GM19328 (cell line): Measurements from ENCODE around the gene ATP11A.

Source experiments
- ATAC-seq: cut with Tn5 transposase; IDR thresholded peaks from one replicate; pipeline ENCODE4 v1.9.1; 2021; ENCODE audit warnings: mild to moderate bottlenecking, moderate library complexity; ENCODE audit not compliant: unreplicated experiment

Gene ATP11A

DNA sequence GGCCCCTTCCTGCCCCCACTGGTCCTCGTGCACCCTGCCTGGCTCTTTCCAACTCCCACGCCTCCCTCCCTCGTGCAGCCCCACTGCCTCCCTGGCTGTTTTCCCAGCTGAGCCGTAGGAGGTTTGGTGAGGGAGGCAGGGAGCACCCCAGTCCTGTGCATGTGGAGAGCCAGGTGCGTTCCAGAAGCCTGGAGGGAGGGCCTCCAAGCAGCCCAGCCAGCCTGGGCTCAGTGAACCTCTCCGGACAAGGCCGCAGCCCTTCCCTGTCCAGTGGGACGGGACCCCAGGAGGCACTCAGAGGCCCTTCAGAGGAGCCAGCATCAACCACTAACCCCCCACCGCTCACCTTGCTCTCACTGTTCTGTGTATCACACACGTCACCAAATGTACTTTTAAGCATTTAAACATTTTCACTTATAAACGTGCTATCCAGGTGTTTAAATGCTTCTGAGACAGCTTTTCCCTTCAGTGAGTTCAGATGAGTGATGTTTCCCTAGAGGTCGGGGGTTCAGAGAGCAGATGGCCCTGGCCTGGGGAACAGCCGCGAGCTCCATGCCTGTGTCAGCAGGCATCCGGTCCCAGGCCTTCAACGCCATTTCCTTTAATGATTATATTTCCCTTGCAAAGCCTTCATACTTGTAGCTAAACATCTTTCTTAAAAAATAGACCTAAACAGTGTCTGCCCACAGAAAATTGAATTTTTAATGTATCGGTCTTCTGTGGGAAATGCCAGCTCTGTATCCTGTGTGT, 122.6 kb downstream of the ATP11A start:
- ATAC-seq, result no peak

DNA sequence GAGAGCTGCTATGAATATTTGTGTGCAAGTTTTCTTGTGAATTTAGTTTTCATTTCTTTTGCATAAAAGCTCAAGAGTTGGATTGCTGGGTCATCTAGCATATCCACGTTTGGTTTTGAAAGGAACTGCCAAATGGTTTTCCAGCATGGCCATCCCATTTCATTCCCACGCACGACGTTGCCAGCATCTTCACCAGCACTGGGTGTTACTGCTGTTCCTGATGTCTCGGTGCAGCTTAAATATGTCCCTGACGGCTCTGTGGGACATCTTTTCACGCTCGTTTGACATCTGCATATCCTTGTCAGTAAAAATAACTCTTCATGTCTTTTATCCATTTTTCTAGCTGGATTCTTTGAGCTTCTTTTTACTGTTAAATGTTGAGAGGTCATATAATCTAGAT, 123.7 kb downstream of the ATP11A start:
- ATAC-seq, result no peak

DNA sequence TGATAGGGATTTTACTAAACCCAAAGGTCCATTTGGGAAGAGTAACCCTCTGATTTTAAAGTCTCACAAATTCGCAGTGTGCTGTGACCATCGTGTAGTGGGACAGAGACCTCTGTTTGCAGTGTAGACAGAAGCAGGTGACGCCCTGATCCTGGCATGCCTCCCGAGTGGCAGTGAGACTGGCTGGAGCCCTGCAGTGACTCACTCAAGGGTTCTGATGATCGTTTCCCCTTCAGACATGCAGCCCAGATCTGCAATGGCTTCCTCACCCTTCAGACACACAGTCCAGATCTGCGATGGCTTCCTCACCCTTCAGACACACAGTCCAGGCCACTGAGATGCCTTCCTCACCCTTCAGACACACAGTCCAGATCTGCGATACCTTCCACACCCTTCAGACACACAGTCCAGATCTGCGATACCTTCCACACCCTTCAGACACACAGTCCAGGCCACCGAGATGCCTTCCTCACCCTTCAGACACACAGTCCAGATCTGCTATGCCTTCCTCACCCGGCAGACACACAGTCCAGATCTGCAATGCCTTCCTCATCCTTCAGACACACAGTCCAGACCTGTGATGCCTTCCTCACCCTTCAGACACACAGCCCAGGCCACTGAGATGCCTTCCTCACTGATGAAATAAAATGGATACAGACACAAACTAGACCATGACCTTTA, 125.2 kb downstream of the ATP11A start:
- no peak for ATAC-seq

DNA sequence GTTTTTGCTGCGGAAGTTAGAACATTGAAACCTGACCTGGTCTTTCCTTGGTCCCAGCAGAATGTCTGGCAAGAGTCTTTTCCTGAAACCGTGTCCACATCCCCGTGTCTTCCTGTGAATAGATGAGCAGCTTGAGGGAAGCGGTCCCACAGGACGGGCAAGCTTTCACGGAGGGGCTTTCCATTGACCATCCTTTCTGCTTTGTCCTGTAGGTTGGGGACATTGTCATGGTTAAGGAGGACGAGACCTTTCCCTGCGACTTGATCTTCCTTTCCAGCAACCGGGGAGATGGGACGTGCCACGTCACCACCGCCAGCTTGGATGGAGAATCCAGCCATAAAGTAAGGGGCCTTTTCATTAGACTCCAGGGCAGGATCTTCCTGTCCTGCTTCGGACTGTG, 126.0 kb downstream of the ATP11A start:
- ATAC-seq, result no peak

DNA sequence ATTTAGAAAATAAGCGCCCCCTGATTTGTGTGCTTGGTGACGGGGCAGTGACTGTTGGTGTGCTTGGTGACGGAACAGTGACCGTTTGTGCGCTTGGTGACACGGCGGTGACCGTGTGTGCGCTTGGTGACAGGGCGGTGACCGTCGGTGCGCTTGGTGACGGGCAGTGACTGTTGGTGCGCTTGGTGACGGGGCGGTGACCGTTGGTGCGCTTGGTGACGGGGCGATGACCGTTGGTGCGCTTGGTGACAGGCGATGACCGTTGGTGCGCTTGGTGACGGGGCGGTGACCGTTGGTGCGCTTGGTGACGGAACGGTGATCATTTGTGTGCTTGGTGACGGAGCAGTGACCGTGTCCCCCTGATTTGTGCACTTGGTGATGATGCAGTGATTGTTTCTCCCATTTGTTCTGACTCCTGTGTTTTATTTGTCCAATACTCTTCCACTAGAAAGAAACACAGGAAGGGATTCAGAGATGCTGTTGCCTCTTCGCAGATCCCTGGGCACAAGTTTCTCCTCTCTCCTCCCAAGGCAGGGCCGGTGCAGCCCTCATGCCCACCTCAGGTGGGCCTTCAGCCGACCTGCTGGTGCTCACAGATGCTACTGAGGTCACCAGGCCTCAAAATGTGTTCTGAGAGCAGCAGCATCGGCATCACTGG, 128.3 kb downstream of the ATP11A start:
- ATAC-seq, result no peak

DNA sequence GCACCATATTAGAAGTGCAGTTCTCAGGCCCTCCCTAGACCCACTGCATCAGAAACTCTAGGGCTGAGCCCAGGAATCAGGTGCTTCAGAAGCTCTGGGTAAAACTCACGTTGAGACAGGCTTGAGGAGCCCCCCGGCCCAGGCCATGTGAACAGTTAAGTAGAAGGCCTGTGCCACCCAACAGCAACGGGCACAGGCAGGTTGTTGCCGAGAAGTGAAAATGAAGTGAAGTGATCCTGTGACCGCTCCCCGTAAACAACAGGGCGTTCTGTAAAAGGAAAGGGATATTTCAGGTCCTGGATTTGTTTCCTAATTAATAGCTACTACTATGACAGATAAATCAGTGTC, 128.8 kb downstream of the ATP11A start:
- no peak for ATAC-seq

DNA sequence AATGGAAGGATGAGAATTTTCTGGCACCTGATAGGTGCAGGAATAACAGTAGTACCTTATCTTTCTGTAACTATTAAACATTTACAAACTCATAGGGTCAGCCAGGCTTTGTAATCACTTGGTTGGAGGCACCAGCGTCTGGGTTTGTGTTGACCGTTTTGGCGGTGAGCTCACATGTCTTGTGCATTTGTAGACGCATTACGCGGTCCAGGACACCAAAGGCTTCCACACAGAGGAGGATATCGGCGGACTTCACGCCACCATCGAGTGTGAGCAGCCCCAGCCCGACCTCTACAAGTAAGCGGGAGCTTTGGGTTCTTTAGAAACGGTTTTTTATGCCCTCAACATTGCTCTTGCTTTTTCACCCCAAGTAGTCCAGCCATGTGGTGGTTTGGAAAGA, 129.3 kb downstream of the ATP11A start:
- no peak for ATAC-seq

DNA sequence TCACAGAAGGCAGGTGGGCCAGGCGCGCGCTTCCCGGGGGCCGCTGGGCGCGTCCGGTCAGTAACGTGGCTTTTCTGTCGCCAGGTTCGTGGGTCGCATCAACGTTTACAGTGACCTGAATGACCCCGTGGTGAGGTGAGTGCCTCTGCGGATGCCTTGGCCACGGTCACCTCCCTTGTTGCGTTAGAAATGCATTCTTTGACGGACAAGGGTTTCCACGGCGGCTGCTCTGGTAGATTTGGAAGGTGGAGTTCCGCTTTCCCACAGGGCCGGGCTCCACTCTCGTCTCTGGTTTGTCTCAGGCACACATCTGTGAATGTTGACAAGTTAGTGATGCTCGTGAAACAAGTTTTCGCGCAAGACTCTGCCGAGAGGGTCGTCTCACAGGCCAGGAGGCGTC, 130.0 kb downstream of the ATP11A start:
- no peak for ATAC-seq

DNA sequence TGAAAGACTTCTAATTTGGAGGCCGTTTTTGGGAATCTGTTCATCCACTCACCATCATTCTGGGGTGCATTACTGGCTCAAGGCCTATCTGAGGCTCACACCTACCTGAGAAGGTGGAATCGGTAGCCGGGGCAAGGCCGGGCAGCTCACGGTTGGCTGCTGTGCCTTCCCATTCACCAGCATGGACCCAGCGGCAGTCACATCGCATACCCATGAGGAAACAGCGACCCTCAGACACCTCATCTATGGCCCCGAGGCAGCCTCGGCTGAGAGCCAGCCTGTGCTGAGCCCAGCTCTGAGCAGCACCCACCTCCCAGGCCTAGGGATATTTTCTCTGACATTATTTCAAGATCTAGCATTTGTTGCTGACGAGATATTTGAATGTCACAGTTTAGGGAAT, 130.5 kb downstream of the ATP11A start:
- no peak for ATAC-seq

DNA sequence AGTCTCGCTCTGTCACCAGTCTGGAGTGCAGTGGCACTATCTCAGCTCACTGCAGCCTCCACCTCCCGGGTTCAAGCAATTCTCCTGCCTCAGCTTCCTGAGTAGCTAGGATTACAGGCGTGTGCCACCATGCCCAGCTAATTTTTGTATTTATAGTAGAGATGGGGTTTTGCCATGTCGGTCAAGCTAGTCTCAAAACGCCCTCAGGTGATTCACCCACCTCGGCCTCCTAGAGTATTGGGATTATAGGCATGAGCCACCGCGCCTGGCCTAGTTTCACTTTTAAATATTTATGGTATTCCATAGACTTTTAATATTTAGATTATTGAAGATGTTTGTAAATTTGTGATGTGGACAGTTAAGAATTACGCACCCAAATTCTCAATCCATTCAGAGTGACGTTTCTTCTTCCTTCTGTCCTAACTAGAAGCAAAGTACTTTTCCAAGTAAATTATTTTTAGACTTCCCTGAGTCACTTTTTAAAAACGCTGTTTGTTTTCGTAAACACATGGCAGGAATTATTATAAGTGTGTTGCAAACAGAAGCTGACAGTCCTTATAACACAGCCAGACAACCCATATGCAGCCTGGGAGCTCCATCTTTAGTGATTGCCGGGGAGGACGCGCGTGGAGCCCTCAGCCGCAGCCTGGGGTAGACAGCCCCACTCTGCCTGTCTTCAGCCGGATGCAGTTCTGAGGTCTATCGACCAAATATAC, 131.7 kb downstream of the ATP11A start:
- no peak for ATAC-seq

DNA sequence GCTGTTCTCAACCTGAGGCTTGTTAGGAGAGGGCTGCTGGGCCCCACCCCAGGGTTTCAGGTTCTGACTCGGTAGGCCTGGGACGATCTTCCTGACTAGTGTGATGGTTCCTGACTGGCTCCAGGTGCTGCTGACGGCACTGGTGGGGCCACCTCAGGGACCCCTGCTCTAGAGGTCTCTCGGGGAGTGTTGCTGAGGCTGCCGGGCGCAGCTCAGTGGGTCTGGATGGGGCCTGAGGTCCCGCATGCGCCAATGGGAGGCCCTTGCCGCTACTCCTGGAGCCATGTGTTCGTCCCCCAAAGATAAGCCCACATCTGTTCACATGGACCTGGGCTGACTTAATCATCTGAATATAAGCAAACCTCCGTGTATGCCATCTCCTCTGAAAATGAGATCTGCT, 133.0 kb downstream of the ATP11A start:
- ATAC-seq, result no peak

DNA sequence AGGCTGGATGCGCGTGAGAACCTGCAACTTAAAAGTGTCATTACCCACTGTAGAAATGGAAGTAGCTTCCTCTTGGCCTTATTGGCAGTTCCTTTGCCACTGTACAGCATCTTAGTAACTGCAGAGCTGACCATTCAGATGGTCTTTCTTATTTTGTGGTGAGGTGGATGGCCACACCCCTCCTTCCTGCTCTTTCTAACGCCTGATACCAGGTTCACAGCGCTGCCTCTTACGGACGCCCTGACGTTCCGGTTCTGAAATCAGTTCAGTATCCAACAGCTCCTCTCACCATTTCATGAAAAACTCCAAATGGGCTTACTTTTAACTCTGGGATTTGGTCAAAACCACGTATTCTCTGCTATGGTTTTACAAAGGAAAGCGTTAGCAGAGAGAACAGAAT, 134.6 kb downstream of the ATP11A start:
- ATAC-seq, result no peak

DNA sequence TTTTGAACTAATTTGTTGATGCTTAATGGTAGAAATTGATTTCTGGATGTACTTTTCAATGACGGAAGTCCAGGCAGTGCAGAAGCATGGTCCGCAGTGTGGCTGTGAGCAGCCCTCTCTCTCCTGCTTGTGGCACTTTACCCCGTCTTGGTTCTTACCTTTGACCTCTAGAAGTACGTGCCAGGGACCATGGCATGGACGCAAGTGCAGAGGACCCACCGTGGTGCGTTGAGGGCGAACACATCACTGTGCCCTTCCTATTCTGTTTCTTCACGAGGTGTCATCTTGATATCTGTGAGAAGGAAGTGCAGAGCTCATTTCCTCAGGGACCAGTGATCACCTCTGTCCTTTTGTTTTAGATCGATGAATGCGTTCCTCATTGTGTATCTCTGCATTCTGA, 135.2 kb downstream of the ATP11A start:
- no peak for ATAC-seq

DNA sequence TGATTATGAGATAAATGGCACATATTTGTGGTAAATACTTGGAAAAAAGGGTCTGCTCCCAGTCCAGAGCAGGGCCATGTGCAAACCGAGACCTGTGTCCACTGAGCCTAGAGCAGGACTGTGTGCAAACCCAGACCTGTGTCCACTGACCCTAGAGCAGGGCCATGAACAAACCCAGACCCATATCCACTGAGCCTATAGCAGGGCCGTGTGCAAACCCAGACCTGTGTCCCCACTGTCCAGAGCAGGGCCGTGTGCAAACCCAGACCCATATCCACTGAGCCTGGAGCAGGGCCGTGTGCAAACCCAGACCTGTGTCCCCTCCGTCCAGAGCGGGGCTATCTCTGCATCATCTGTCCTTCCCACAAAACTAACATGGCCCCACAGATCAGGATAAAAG, 136.0 kb downstream of the ATP11A start:
- no peak for ATAC-seq

DNA sequence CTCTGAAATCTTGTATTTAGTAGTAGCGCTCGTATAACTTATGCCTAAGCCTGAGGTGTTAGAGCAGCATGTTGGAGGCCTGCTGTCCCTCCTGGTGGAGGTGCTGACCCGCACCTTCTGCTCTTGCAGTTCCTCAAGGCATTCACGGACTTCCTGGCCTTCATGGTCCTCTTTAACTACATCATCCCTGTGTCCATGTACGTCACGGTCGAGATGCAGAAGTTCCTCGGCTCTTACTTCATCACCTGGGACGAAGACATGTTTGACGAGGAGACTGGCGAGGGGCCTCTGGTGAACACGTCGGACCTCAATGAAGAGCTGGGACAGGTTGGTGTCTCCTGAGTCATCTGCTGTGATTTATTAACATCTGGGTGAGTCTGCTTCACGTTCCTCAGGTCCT, 136.7 kb downstream of the ATP11A start:
- ATAC-seq, result no peak

DNA sequence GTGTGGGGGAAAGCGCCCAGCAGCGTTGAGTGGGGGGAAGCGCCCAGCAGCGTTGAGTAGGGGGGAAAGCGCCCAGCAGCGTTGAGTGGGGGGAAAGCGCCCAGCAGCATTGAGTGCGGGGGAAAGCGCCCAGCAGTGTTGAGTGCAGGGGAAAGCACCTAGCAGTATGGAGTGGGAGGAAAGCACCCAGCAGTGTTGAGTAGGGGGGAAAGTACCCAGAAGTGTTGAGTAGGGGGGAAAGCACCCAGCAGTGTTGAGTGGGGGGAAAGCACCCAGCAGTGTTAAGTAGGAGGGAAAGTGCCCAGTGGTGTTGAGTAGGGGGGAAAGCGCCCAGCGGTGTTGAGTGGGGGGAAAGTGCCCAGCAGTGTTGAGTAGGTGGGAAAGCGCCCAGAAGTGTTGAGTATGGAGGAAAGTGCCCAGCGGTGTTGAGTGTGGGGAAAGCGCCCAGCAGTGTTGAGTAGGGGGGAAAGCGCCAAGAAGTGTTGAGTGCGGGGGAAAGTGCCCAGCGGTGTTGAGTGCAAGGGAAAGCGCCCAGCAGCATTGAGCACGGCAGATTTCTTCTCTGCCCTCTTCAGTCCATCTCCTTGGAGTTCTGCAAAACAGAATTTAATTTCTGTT, 138.4 kb downstream of the ATP11A start:
- no peak for ATAC-seq

DNA sequence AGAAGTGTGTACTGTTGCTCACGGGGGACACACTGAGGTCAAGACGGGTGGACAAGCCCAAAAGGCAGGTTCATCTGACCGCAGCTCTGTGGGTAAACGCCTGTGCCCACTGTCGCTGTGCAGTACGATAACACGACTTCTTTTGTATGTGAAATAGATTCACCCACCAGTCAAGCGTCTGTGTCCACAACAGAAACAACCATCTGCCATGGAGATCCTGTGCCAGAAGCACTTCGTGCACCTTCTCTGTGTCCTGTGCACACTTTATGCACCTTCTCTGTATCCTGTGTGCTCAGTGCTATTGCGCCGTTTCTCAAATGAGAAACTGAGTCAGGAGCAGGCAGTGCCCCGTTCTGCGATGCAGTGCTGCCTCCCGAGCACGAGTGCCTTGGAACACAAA, 138.9 kb downstream of the ATP11A start:
- ATAC-seq, result no peak

DNA sequence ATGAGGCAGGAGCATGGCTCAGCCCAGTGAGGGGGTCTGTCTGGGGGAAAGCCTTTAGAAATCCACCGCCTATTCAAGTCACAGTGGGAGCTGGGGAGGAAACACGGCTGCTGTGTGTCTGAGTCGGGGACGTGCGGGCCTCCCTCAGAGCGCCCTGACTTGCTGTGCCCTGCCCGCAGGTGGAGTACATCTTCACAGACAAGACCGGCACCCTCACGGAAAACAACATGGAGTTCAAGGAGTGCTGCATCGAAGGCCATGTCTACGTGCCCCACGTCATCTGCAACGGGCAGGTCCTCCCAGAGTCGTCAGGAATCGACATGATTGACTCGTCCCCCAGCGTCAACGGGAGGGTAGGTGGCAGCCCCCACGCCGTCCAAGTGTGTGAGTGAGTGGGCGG, 141.4 kb downstream of the ATP11A start:
- ATAC-seq, result no peak

DNA sequence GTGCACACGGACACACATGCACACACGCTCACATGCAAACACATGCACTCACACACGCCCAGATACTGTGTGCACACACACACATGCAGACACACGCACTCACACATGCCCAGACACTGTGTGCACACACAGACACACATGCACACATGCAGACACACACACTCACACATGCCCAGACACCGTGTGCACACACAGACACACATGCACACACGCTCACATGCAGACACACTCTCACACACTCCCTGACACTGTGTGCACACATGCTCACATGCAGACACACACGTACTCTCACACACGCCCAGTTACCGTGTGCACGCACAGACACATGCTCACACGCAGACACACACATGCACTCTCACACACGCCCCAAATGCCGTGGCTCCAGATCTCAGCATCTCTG, 142.0 kb downstream of the ATP11A start:
- no peak for ATAC-seq

DNA sequence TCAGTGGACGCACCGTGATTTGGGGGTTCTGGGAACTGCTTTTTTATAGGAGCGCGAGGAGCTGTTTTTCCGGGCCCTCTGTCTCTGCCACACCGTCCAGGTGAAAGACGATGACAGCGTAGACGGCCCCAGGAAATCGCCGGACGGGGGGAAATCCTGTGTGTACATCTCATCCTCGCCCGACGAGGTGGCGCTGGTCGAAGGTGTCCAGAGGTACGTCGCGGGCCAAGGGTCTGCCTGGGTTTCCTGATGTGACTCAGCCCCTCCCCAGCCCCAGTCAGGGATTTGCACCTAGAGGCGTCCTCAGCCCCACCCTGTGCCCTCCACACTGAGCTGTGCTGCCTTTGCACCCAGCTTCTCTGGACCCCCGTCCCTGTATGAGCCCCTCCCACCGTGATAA, 143.0 kb downstream of the ATP11A start:
- no peak for ATAC-seq

DNA sequence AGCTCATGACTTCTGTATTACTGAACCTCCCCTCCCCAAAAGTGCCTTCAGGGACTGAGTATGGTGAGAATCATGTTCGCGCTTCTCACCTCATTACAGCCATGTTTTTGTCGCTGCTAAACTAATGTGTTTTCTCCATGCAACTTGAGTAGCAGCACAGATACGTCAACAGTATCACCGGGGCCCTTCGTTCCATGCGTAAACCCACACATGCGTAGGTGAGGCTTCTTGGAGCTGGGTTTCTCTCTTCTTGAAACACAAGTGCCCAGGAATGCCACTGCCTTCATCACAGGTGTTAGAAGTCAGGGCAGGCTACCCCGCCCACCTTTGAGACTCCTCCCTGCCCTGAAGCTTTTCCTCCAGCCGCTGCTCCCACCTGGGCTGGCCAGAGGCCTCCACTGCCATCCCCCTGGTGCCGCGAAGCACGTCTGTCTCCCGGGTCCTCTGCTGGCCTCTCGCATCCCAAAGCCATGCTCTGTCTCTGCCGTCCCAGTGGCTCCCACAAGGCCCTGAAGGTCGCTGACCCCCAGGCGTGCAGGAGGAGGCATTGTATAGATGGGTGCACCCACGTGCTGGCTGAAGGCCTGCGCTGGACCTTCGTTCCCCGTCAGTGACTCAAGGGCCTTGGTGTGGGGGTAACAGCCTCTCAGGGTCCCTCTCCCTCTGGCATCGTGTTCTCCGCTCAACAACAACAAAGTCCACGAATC, 143.9 kb downstream of the ATP11A start:
- ATAC-seq, result no peak
